GM19468 (cell line): ENCODE measurements around the gene FAM107B.
"Not testable (repeated sequence)": the region's sequence is repeated elsewhere in the genome, so short reads cannot be mapped to it uniquely, and the experiment has no call there.

ENCODE experiments used
- ATAC-seq: cut with Tn5 transposase; IDR thresholded peaks from one replicate; pipeline ENCODE4 v1.9.1; 2021; ENCODE audit warnings: mild to moderate bottlenecking, moderate library complexity, moderate number of reproducible peaks; ENCODE audit not compliant: unreplicated experiment; ENCODE audit errors: extremely low read depth

Gene FAM107B

GRCh38 chr10:14737808-14738545, 36.7 kb downstream of the FAM107B start:
- ATAC-seq, result no peak

GRCh38 chr10:14736600-14737081, 38.1 kb downstream of the FAM107B start:
- no peak for ATAC-seq

GRCh38 chr10:14736043-14736442, 38.7 kb downstream of the FAM107B start:
- no peak for ATAC-seq

GRCh38 chr10:14731875-14732512, 42.7 kb downstream of the FAM107B start:
- no peak for ATAC-seq

- ATAC-seq, result no peak
These were observed 46.4 kb downstream of the FAM107B start for GRCh38 chr10:14728346-14728745.

- ATAC-seq, result no peak
These were observed 46.8 kb downstream of the FAM107B start for GRCh38 chr10:14727924-14728323.

- no peak for ATAC-seq
These were observed 47.2 kb downstream of the FAM107B start for GRCh38 chr10:14727465-14727864.

GRCh38 chr10:14724931-14725330, 49.8 kb downstream of the FAM107B start:
- ATAC-seq, result no peak

GRCh38 chr10:14723052-14723689, 51.5 kb downstream of the FAM107B start:
- ATAC-seq, result no peak

- no peak for ATAC-seq
These were observed 57.1 kb downstream of the FAM107B start for GRCh38 chr10:14717552-14717951.

- ATAC-seq, result no peak
These were observed 61.7 kb downstream of the FAM107B start for GRCh38 chr10:14712991-14713424.

- not testable (repeated sequence) for ATAC-seq
These were observed 65.4 kb downstream of the FAM107B start for GRCh38 chr10:14709344-14709743.

GRCh38 chr10:14707481-14707880, 67.2 kb downstream of the FAM107B start:
- no peak for ATAC-seq

GRCh38 chr10:14705548-14706230, 69.0 kb downstream of the FAM107B start:
- no peak for ATAC-seq

- no peak for ATAC-seq
These were observed 71.1 kb downstream of the FAM107B start for GRCh38 chr10:14703631-14704001.

GRCh38 chr10:14701466-14701865, 73.2 kb downstream of the FAM107B start:
- ATAC-seq, result no peak

- ATAC-seq, result no peak
These were observed 74.2 kb downstream of the FAM107B start for GRCh38 chr10:14700546-14700945.

GRCh38 chr10:14699482-14699881, 75.2 kb downstream of the FAM107B start:
- ATAC-seq, result no peak

GRCh38 chr10:14698829-14699170, 75.9 kb downstream of the FAM107B start:
- no peak for ATAC-seq

GRCh38 chr10:14698111-14698828, 76.4 kb downstream of the FAM107B start:
- ATAC-seq, result no peak
